D721Med (cell line): ENCODE data around the gene LTBP2.

Experiments used
- DNase-seq: peaks from one replicate; pipeline ENCODE4 v3.0.0; 2011; ENCODE audit warnings: low spot score; ENCODE audit not compliant: insufficient read length
- FAIRE-seq: peaks from 2 replicates; lab custom pipeline; 2011; peaks lifted over from hg19 to GRCh38; lab: Jason Lieb, UNC
- TF ChIP-seq, protein P1 (sequence below): IDR thresholded peaks from 2 replicates; pipeline ENCODE4 v1.5.1; 2012; ENCODE audit warnings: mild to moderate bottlenecking, control low read depth; ENCODE audit not compliant: insufficient read depth; ENCODE audit errors: missing control alignments

Gene LTBP2

DNA sequence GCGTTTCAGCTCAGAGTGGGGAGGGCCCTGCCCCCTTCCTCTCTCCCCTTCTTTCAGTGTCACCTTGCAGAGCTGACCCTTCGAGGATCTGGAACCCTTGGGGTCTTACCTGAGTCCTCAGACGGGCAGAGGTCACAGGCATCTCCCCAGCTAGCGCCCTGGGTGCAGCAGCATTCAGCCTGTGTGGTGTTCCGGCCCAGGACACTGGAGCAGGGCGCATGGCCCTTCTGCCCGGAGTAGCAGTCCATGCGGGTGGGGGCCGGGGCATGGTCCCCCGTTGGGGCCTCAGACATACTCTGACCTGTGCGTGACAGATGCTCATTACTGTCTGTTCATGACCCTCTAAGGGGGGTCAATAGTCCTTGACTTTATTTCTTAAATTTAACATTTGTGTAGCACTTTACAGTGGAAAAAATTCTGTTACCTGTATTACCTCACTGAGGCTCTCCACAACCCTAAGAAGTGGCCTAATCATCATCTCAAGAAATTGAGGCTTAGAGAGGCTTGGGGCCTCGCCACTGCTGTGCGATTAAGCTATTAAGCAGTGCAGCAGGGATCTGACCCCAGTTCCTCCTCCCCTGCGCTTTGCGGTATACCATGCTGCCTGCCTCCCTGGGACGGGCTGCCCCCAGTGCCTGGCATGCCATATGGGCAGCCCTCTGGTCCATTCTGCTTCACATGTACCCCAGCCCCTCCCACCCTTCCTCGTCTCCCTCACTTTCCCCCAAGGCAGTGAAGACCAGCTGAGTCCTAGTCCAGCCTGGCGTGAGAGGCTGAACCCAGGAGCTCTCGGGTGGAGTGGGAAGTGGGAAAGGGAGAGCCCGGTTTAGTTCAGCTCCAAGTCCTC, 106.9 kb downstream of the LTBP2 start:
- TF ChIP-seq, protein P1, sequence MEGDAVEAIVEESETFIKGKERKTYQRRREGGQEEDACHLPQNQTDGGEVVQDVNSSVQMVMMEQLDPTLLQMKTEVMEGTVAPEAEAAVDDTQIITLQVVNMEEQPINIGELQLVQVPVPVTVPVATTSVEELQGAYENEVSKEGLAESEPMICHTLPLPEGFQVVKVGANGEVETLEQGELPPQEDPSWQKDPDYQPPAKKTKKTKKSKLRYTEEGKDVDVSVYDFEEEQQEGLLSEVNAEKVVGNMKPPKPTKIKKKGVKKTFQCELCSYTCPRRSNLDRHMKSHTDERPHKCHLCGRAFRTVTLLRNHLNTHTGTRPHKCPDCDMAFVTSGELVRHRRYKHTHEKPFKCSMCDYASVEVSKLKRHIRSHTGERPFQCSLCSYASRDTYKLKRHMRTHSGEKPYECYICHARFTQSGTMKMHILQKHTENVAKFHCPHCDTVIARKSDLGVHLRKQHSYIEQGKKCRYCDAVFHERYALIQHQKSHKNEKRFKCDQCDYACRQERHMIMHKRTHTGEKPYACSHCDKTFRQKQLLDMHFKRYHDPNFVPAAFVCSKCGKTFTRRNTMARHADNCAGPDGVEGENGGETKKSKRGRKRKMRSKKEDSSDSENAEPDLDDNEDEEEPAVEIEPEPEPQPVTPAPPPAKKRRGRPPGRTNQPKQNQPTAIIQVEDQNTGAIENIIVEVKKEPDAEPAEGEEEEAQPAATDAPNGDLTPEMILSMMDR, result no peak
- FAIRE-seq (peak; percentile 63), DNase-seq (peak; percentile 55)

DNA sequence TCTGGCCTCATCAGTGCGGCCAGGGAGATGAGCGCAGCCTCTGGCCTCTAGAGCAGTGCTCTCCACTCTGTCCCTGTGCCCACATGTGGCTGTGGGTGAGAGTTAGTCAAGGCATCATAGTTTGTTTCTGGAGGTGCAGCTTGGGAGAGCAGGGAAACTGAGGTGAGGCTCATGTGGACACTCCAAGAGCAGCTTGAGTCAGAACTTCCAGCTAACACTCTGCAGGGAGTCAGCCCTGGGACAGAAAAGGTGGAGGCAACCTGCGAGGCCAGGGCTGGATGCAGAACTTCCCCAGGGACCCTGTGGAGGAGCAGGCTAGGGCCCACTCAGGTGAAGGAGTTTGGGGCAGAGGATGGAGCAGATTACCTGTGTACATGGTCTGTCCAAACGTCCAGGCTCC, 107.6 kb downstream of the LTBP2 start:
- DNase-seq (no peak), FAIRE-seq (no peak)
- TF ChIP-seq, protein P1, result no peak

DNA sequence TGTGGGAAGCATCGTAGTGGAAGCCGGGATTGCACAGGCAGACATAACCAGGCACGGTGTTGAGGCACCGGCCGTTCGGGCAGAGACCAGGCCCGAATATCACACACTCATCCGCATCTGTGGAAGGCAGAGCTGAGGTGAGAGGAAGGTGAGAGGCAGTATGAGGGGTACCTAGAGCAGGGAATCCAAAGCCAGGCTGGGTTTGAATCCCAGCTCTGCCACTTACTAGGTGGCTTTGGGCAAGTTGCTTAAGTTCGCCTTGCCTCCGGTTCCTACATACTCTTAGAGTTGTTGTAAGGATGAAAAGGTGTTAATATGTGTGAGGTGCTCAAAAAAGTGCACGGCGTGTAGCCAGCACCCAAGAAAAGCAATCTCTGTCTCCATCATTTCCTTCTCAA, 108.1 kb downstream of the LTBP2 start:
- TF ChIP-seq, protein P1, result no peak
- DNase-seq (no peak), FAIRE-seq (no peak)

DNA sequence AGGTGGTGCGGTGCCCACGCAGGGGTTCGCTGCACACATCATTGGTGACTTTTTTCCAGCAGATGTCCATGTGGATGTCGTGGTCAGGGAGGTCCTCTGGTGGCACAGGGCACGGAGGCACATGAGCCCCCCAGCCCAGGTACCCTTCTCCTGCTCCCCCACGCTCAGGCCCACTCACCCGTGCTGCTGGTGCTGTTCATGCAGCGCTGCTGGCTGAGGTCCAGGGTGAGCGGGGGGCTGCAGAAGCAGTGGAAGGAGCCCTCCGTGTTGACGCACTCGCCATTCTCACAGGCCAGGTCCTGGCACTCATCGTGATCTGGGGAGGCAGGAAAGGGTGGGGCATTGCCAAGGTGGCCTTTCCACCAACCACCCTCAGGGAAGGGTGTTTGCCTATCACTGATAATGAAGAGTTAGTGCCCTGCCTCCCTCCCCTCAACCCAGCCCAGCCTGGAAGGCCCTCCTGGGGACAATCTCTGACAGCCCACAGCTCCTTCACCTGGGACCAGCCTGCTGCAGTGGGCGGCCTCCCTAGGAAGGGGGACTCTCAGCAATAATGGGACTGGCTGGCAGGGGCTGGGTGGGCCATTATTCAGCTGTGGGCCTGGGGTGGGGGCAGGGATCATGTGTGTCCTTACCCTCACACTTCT, 108.6 kb downstream of the LTBP2 start:
- TF ChIP-seq, protein P1, result no peak
- DNase-seq (no peak), FAIRE-seq (no peak)

DNA sequence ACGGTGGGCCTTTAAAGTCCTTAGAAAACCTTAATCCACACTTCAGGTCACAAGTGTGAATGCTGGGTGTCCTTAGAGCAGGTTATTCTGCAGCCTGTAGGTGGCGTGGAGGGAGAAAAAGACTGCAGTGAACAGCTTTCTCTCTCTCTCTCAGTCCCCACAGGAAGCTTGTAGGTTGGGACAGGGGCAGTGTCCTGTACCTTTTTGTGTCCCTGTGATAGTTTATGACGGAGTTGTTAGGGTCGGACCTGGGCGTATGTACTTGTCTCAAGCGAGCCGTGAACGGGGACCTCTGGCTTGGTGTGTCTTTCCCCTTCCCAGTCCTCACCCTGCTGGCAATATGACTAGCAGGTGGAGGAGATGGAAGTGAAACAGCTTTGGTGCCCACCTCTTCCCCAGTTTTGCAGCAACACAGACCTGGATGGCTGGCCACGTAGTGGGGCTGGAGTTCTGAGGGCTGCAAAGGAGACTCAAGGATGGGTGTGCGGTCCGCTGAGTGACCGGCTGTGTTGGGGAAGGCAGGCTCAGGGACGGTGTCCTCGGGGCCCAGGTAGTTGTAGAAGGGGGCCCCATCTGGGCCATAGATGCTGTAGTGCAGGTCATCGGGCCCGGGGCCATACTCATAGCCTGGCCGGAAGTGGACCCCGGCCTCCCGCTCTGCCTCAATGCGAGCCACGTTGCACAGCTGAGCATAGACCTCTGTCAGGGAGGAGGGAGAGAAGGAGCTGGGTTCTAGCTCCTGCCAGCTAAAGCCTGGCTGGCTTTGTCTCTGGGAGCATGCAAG, 109.6 kb downstream of the LTBP2 start:
- FAIRE-seq, result no peak
- no peak for DNase-seq
- TF ChIP-seq, protein P1, result peak; percentile 32

DNA sequence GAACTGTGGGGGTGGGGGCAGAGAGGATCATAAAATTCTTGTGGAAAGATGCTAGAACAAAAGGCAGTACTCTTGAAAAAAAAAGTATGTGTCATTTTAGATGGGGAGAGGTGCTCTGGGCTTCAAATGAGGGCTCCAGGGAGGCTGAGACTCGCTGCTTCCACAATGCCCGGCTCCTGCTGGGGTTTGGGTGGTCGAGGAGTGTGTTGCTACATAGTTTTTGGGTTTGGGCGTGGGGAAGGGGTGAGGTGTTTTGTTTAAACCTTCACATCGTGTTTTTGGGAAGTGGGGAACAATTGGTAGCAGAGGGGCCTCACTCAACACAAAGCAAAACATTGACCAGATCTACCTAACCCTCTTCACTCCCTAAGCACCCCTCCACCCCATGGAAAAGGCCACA, 110.3 kb downstream of the LTBP2 start:
- TF ChIP-seq, protein P1, result no peak
- FAIRE-seq, result no peak
- no peak for DNase-seq
